Skeletal muscle cell (primary cell): ENCODE data around the gene TXLNA.
"Not testable (repeated sequence)": the region's sequence is repeated elsewhere in the genome, so short reads cannot be mapped to it uniquely, and the experiment has no call there.

ENCODE experiments used
- DNase-seq: peaks from one replicate; pipeline ENCODE4 v3.0.0-alpha.2; 2010; ENCODE audit warnings: low read depth
- H3K4me3 ChIP-seq: 2 replicates; pipeline ENCODE4 v1.5.1; 2011; ENCODE audit warnings: low read depth, mild to moderate bottlenecking, control low read depth, low read length, moderate library complexity

Gene TXLNA

DNA sequence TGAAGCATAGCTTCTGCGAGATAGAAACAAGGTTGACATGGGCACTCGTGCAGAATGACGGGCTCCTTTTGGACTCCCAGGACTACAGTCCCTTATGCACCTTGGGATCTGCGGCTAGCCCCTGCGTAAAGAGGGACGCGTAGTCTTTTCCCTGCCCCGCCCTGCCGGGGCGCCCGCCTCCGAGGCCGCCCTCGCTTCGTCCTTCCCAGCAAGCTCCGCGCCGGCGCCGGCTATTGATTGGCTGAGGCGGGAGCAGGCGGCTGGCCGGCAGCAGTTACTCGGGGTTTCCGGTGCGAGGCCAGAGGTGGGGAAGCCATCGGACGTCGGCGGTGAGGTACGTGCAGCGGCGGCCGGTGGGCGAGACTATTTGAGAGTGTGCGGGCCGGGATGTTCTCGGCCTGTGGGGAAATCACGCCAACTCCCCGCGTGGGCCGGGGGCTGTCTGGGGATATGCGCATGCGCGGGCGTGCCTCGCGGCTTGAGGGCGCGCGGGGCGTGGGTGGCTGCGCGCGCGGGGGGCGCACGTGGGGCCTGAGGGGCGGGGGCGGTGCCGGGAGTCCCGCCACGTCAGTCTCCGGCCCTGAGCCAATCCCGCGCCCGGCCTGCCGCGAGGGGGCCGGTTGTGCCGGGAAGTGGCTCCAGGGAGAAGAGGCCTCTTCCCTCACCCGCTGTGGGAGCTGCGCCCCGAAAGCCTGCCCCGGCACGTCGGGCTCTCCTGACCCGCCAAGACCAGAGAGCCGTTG is at the start of gene TXLNA:
Gene TXLNA, plus strand, starts transcription at position 233 of the 743 bp plus-strand sequence. CDS start 671 bp downstream, outside the sequence.
- peak; percentile 75 for DNase-seq
- peak within 1 kb of the TSS; percentile 62 for H3K4me3 ChIP-seq

- not testable (repeated sequence) for DNase-seq, H3K4me3 ChIP-seq
Measured at GRCh38 chr1:32133950-32134280, 45.6 kb upstream of the TXLNA start.

- no peak for DNase-seq
Measured at GRCh38 chr1:32137111-32137510, 42.4 kb upstream of the TXLNA start.

GRCh38 chr1:32138965-32139364 is 40.5 kb upstream of the TXLNA start:
- H3K4me3 ChIP-seq, result no peak overlapping the region
- DNase-seq, result no peak

More at GRCh38 chr1:32137111-32137510, 42.4 kb upstream of the TXLNA start:
- H3K4me3 ChIP-seq, result no peak overlapping the region

DNA sequence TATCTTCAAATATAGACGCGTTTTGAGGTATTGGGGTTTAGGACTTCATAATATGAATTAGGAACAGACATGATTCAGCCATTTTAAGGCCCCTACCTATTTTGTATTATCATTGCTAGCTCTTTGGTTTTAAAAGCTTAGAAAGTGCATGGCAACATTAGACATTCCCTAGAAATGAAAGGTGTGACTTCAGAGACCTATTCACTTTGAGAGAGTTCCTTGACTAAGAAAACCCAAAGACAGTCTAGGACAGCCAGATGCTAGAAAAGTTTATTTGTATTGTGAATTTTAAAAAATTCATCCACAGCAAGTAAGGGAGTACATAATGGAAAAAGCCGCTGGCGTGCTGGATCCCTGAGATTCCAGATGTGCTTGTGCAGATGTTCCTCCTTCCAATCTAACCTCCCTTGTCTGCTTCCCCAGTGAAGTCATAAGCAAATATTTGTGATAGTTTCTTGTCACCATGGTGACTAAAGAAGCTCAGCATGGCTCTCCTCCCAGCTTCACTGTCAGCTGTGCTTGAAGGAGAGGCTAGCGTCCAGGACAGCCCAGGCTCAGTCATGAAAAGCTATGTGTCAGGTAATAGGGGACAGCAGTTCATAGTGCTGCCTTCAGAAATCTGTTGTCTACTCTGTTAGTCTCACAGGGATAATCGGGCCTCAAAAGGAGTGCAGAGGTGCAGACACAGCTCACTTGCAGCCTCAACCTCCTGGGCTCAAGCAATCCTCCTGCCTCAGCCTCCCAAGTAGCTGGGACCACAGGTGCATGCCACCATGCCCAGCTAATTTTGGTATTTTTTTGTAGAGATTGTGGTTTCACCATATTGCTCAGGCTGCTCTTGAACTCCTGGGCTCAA is 36.8 kb upstream of the TXLNA start:
- H3K4me3 ChIP-seq, result no peak overlapping the region
- DNase-seq, result peak; percentile 43

DNA sequence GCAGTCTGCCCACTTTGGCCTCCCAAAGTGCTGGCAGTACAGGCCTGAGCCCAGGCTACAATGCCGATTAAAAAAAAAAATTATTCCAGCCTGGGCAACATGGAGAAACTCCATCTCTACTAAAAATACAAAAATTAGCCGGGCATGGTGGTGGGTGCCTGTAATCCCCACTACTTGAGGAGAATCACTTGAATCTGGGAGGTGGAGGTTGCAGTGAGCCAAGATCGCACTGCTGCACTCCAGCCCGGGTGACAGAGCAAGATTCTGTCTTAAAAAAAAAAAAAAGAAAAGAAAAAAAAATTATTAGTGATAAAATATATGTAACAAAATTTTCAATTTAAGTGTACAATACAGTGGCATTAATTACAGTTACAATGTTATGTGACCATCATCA is 36.2 kb upstream of the TXLNA start:
- not testable (repeated sequence) for H3K4me3 ChIP-seq

GRCh38 chr1:32144033-32144432 is 35.4 kb upstream of the TXLNA start:
- no peak for DNase-seq
- no peak overlapping the region for H3K4me3 ChIP-seq

More for the DNA sequence above, 36.2 kb upstream of the TXLNA start:
- not testable (repeated sequence) for DNase-seq

DNA sequence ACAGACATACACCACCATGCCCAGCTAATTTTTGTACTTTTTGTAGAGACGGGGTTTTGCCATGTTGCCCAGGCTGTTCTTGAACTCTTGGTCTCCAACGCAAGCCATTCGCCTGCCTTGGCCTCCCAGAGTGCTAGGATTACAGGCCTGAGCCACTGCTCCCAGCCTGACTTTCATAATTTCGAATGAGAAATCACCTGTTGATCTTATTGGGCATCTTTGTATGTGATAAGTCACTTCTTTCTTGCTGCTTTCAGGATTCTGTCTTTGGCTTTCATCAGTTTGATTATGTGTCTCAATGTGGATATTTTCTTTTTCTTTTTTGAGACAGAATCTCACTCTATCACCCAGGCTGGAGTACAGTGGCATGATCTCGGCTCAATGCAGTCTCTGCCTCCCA is 31.7 kb upstream of the TXLNA start:
- not testable (repeated sequence) for H3K4me3 ChIP-seq, DNase-seq

DNA sequence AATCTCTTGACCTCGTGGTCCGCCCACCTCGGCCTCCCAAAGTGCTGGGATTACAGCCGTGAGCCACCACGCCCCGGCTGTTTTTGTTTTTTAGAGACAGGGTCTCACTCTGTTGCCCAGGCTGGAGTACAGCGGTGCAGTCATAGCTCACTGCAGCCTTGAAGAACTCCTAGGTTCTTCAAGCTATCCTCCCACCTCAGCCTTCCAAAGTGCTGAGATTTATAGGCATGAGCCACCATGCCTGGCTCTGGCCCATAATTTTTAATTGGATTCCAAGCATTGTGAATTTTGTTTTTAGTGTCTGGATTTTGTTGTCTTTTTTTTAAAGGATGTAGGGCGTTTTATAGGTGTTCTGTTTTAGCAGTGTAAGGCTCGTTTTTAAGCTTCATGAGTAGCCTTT is 28.6 kb upstream of the TXLNA start:
- no peak for DNase-seq
- no peak overlapping the region for H3K4me3 ChIP-seq

GRCh38 chr1:32151319-32151787 is 28.1 kb upstream of the TXLNA start:
- peak; percentile 64 for DNase-seq
- H3K4me3 ChIP-seq, result no peak overlapping the region

GRCh38 chr1:32159189-32159588 is 20.3 kb upstream of the TXLNA start:
- DNase-seq, result no peak

DNA sequence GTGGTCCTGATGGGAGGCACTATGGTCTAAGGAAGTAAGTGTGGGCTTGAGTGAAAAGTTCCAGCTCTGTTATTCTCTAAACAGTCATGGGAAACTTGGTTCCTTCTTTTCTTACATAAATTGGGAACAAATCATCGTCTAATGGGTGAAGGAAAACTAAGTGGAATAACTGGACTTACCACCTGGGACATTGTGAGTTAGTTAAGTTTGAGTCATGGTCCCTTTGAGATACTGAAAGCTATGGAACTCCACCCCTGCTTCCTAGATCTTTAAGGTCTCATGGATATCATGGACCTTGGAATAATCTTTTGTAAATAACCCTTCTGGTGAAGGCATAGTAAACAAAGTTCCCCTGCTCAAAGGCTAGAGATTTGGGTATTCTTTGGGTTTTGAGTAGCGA is 16.1 kb upstream of the TXLNA start:
- DNase-seq, result no peak
- no peak overlapping the region for H3K4me3 ChIP-seq

More at GRCh38 chr1:32159189-32159588, 20.3 kb upstream of the TXLNA start:
- H3K4me3 ChIP-seq, result no peak overlapping the region

DNA sequence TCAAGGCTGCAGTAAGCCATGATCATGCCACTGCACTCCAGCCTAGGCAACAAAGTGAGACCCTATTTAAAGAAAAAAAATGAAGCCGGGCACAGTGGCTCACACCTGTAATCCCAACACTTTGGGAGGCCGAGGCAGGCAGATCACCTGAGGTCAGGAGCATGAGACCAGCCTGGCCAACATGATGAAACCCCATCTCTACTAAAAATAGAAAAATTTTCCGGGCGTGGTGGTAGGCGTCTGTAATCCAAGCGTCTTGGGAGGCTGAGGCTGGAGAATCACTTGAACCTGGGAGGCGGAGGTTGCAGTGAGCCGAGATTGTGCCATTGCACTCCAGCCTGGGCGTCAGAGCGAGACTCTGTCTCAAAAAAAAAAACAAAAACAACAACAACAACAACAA is 13.8 kb upstream of the TXLNA start:
- not testable (repeated sequence) for H3K4me3 ChIP-seq, DNase-seq

GRCh38 chr1:32170991-32171390 is 8.5 kb upstream of the TXLNA start:
- DNase-seq, result no peak
- no peak overlapping the region for H3K4me3 ChIP-seq

DNA sequence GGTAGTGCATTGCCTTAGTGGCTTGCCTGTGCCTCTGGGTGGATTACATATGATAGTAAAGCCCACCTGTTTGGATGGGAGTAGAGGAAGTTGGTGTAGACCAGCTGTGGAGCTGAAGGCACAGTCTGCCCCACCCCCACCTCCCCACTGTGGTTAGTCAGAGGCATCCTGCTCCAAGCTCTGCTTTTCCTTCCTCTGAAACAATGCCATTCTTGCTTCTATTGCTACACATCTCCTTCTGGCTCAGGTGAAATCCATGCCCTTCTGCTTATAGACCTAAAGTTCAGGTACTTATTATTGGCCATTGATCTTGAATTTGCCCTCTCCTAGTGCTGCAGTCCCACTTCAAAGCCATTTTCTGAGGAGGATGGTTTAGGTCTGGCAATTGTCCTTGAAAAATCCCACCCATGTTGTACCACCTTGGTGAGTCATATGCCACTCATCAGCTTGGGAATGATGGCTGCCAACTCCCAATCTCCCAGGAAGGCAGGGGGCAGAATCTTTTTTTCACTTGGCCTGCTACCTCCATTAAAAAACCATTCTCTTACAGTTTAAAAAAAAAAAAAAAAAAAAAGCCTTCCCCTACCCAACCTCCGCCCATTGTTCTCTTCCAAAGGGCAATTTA is 6.7 kb upstream of the TXLNA start:
- no peak for DNase-seq
- H3K4me3 ChIP-seq, result no peak overlapping the region

DNA sequence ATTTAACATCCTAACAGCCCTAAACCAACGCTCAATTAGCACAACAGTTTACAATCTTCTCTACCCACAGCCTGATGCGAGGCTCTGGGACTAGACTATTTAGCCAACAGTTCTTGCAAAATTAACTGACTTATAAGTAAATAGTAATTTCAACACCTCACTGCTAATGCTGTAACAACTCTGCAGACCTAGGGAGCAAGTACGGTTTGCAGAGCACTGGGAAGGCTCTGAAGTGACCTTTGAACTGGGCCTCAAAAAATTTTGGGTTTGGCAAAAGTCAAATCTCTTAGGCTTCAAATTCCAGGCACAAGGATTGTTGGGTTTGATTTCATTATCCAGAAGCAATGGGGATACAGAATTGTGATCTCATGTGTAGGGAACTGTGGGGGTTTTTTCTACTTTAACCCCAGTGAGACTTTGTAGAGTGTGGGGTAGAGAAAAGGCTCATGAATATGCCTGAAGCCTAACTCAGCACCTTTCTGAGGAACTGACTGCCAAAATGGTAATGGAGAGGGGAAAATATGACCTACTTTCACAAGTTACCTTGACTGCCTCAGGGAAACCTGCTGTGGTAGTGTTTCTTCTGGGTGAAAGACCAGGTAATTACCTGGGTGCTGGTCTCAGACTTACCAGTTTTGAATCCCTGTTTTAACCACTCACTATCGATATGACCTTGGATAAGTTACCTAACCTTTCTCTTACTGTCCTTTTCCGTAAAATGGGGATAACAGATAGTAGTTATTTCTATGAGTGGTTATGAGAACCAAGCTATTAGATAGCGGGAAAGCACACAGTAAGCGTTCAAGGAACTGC is 889 bp upstream of the TXLNA start:
- H3K4me3 ChIP-seq, result no peak overlapping the region
- DNase-seq, result no peak

DNA sequence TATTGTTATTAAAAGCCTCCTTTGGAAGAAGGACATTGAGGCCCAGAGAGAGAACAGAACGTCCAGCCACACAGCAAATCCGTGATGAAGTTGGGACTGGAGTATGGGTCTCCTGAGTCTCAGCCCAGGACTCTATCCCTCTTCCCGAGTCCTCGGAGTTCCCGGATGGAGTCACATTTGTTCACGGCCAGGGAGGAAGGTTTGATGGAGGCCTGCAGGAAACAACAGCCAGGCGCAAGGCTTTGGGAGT is 357 bp upstream of the TXLNA start:
- DNase-seq, result no peak
- H3K4me3 ChIP-seq, result peak overlapping the region; percentile 62

DNA sequence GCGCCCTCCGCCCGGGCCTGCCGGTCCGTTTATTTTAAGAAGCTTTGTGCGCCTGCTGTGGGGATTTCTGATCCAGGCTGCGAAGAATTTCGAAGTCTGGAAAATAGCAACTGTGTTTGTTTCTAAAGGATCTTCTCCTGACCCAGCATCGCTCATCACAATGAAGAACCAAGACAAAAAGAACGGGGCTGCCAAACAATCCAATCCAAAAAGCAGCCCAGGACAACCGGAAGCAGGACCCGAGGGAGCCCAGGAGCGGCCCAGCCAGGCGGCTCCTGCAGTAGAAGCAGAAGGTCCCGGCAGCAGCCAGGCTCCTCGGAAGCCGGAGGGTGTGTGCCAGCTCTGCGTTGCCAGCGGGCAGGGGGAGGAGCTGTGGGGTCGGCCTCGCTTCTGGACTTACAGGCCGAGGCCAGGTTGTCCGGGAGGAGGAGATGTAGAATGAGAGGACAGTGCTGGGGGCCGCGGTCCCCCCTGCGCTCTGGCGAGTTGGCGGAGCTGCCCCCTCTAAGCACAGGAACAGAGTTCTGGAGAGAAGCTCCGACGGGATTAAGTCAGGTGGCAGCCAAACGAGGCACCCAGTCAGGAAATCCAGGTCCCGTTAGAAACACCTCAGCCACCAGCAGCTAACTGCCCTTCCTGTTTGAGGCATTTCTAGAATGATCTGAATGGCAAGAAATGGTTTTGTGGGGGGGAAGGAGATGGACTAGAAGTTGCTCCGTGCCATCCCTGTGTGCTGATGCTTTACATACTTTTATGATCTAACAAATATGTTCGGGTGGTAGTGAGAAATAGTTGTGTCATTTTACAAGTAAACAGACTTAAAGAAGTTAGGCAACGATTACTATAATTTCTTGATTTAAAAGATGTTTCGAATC is 948 bp downstream of the TXLNA start:
- DNase-seq, result no peak

DNA sequence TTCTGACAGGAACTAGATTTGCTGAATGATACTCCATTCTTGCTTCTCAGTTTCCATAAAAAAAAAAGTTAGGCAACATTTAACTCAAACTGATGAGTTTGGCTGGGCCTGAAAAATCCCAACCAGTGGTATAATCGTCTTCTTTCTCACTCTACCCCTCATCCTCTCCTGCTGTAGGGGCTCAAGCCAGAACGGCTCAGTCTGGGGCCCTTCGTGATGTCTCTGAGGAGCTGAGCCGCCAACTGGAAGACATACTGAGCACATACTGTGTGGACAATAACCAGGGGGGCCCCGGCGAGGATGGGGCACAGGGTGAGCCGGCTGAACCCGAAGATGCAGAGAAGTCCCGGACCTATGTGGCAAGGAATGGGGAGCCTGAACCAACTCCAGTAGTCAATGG is 1.6 kb downstream of the TXLNA start:
- DNase-seq, result no peak
- H3K4me3 ChIP-seq, result peak overlapping the region; percentile 62

More for the DNA sequence above, 948 bp downstream of the TXLNA start:
- peak overlapping the region; percentile 62 for H3K4me3 ChIP-seq
